NCI-H1694 (cell line): Measurements from ENCODE around the gene FZD7.
A peak's percentile ranks its signal among the peaks of the same experiment; 100 is the strongest.

Experiments used
- DNase-seq: peaks from one replicate; lab custom pipeline; 2025; lab: John Stamatoyannopoulos, UW

FZD7 gene

GRCh38 chr2:202033317-202034248 is at the start of gene FZD7:
TSS of gene FZD7 (plus strand) at chr2:202033855. CDS start at chr2:202034648, 793 bp downstream.
- DNase-seq: peak; percentile 32

GRCh38 chr2:201984333-201984732 is 49.3 kb upstream of the FZD7 start:
- DNase-seq: no peak

- peak; percentile 76 for DNase-seq
Observed at GRCh38 chr2:201984800-201985525, 48.7 kb upstream of the FZD7 start.

- no peak for DNase-seq
Observed at GRCh38 chr2:201985728-201986462, 47.8 kb upstream of the FZD7 start.

GRCh38 chr2:201986463-201986735 is 47.3 kb upstream of the FZD7 start:
- no peak for DNase-seq

GRCh38 chr2:201987426-201987825 is 46.2 kb upstream of the FZD7 start:
- no peak for DNase-seq

GRCh38 chr2:201990069-201990468 is 43.6 kb upstream of the FZD7 start:
- no peak for DNase-seq

GRCh38 chr2:201992960-201993359 is 40.7 kb upstream of the FZD7 start:
- no peak for DNase-seq

- no peak for DNase-seq
Observed at GRCh38 chr2:201994973-201995638, 38.5 kb upstream of the FZD7 start.

- DNase-seq: no peak
Observed at GRCh38 chr2:201996006-201996405, 37.6 kb upstream of the FZD7 start.

GRCh38 chr2:201996679-201997314 is 36.9 kb upstream of the FZD7 start:
- DNase-seq: no peak

- DNase-seq: no peak
Observed at GRCh38 chr2:201999279-201999678, 34.4 kb upstream of the FZD7 start.

- DNase-seq: no peak
Observed at GRCh38 chr2:202001826-202002225, 31.8 kb upstream of the FZD7 start.

GRCh38 chr2:202002381-202002780 is 31.3 kb upstream of the FZD7 start:
- no peak for DNase-seq

GRCh38 chr2:202005272-202005887 is 28.3 kb upstream of the FZD7 start:
- no peak for DNase-seq

- DNase-seq: no peak
Observed at GRCh38 chr2:202006301-202006700, 27.4 kb upstream of the FZD7 start.

- DNase-seq: no peak
Observed at GRCh38 chr2:202007015-202007982, 26.4 kb upstream of the FZD7 start.

- DNase-seq: no peak
Observed at GRCh38 chr2:202007983-202008354, 25.7 kb upstream of the FZD7 start.

GRCh38 chr2:202009019-202009481 is 24.6 kb upstream of the FZD7 start:
- DNase-seq: no peak

GRCh38 chr2:202009581-202009980 is 24.1 kb upstream of the FZD7 start:
- DNase-seq: no peak
